WERI-Rb-1 (cell line): Measurements from ENCODE around the gene NUDT3.

ENCODE experiments used
- DNase-seq: peaks from one replicate; pipeline ENCODE4 v3.0.0-alpha.2; 2020
- H3K27ac ChIP-seq: fragments of 250-450 bp; sonication (Bioruptor Pico); 2 replicates; pipeline ENCODE4 v1.5.1; 2020; ENCODE audit warnings: mild to moderate bottlenecking, moderate library complexity
- H3K27me3 ChIP-seq: fragments of 250-450 bp; sonication (Bioruptor Pico); 2 replicates; pipeline ENCODE4 v1.5.1; 2021; ENCODE audit warnings: mild to moderate bottlenecking, low read depth, moderate library complexity; ENCODE audit not compliant: insufficient read depth, severe bottlenecking
- H3K36me3 ChIP-seq: fragments of 250-450 bp; sonication (Bioruptor Pico); 2 replicates; pipeline ENCODE4 v1.5.1; 2020; ENCODE audit warnings: mild to moderate bottlenecking, moderate library complexity
- H3K4me3 ChIP-seq: 2 replicates; pipeline ENCODE4 v1.5.1; 2011; ENCODE audit warnings: low read depth, mild to moderate bottlenecking, control low read depth, low read length
- H3K9me3 ChIP-seq: fragments of 250-450 bp; sonication (Bioruptor Pico); 2 replicates; pipeline ENCODE4 v1.5.1; 2021; ENCODE audit warnings: mild to moderate bottlenecking, moderate library complexity; ENCODE audit not compliant: severe bottlenecking
- CTCF ChIP-seq: IDR thresholded peaks from 2 replicates; pipeline ENCODE4 v1.5.1; 2011; ENCODE audit warnings: low read depth, mild to moderate bottlenecking, control low read depth, inconsistent platforms, low read length

The NUDT3 gene

GRCh38 chr6:34229877-34230276 lies 162.6 kb downstream of the NUDT3 start:
- no peak for DNase-seq
- TF ChIP-seq CTCF = no peak
- no peak overlapping the region for H3K4me3 ChIP-seq

More at GRCh38 chr6:34229877-34230276, 162.6 kb downstream of the NUDT3 start:
- Histone ChIP-seq H3K27ac (no peak overlapping the region), H3K27me3 (no peaks in the 10 kb centered on the region), H3K9me3 (no peaks in the 10 kb centered on the region), H3K36me3 (no peaks in the 10 kb centered on the region)
